ENCODE data around the gene ZCCHC3.
A peak's percentile ranks its signal among the peaks of the same experiment; 100 is the strongest.
"Not testable (repeated sequence)": the region's sequence is repeated elsewhere in the genome, so short reads cannot be mapped to it uniquely, and the experiment has no call there.

The ZCCHC3 gene

GRCh38 chr20:316316-317068 is 19.1 kb downstream of the ZCCHC3 start:
- DNase-seq, result no peak

GRCh38 chr20:324177-325044 is 27.0 kb downstream of the ZCCHC3 start:
- DNase-seq, result peak; percentile 87

- DNase-seq, result peak; percentile 94
Measured at GRCh38 chr20:325045-325888, 27.9 kb downstream of the ZCCHC3 start, which contains the start of gene SOX12. TSS of gene SOX12 (plus strand) at chr20:325552. CDS start at chr20:325925, 373 bp downstream.

- DNase-seq, result no peak
Measured at GRCh38 chr20:325889-326644, 28.7 kb downstream of the ZCCHC3 start.

- no peak for DNase-seq
Measured at GRCh38 chr20:326645-327185, 29.3 kb downstream of the ZCCHC3 start.

- peak; percentile 85 for DNase-seq
Measured at GRCh38 chr20:327186-328026, 30.0 kb downstream of the ZCCHC3 start.

GRCh38 chr20:328027-328974 is 30.9 kb downstream of the ZCCHC3 start:
- DNase-seq, result no peak

- DNase-seq, result no peak
Measured at GRCh38 chr20:328975-329695, 31.8 kb downstream of the ZCCHC3 start.

- DNase-seq, result no peak
Measured at GRCh38 chr20:329851-330232, 32.5 kb downstream of the ZCCHC3 start.

- DNase-seq, result no peak
Measured at GRCh38 chr20:330233-331149, 33.1 kb downstream of the ZCCHC3 start.

GRCh38 chr20:334578-334977 is 37.2 kb downstream of the ZCCHC3 start:
- DNase-seq, result no peak

GRCh38 chr20:336040-336439 is 38.7 kb downstream of the ZCCHC3 start:
- DNase-seq, result not testable (repeated sequence)

GRCh38 chr20:341682-342081 is 44.3 kb downstream of the ZCCHC3 start:
- DNase-seq, result no peak

- no peak for DNase-seq
Measured at GRCh38 chr20:343107-343506, 45.7 kb downstream of the ZCCHC3 start.

GRCh38 chr20:346033-346639 is 48.8 kb downstream of the ZCCHC3 start:
- DNase-seq, result no peak

GRCh38 chr20:346640-347316 is 49.4 kb downstream of the ZCCHC3 start, which contains the start of gene NRSN2:
TSS of gene NRSN2 (plus strand) at chr20:347111. CDS start at chr20:349644, 2,533 bp downstream.
- DNase-seq, result peak; percentile 41

- no peak for DNase-seq
Measured at GRCh38 chr20:347317-347639, 49.9 kb downstream of the ZCCHC3 start.
